ENCODE data around the gene FBXW8. TPM values are rescaled to one million over a fixed set of nuclear protein-coding genes. Genes with fewer than 3 reads are reported as not detected.

Gene FBXW8
- total RNA-seq, 1 donor from 2014 or later = 13.8 TPM

DNA sequence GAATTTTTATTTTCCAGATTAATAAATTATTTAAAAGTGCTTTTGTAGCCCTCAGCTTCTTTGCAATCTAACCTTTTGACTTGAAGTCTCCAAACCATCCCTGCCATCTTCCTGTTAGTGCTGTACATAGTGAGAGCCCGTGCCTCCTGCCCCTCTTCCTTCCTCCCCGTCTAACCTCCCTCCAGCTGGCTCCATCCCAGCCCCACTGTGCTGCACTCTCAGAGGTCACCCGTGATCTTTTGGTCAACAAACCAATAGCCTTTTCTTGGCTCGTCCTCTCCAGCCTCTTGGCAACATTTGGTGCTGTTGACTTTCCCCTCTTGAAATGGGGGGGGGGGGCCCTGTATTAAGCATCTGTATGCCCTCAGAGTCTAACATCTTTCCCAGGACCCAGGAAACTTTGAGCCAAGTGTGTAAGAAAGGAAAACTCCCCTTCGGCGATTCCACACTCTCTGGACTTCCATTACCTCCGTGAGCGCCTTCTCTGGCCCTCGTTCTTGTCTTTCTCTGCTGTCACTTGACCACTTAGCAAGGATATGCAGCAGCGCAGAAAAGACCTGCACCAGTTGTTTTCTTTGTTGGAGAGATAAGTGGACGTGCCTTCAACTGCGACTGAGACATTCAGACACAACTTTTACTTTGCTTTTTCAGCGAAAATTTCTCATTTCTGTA is 44.1 kb downstream of the FBXW8 start:
- H3K4me3 ChIP-seq = no peak overlapping the region
- intact Hi-C loops (cut with DNase I) = no loop called here

DNA sequence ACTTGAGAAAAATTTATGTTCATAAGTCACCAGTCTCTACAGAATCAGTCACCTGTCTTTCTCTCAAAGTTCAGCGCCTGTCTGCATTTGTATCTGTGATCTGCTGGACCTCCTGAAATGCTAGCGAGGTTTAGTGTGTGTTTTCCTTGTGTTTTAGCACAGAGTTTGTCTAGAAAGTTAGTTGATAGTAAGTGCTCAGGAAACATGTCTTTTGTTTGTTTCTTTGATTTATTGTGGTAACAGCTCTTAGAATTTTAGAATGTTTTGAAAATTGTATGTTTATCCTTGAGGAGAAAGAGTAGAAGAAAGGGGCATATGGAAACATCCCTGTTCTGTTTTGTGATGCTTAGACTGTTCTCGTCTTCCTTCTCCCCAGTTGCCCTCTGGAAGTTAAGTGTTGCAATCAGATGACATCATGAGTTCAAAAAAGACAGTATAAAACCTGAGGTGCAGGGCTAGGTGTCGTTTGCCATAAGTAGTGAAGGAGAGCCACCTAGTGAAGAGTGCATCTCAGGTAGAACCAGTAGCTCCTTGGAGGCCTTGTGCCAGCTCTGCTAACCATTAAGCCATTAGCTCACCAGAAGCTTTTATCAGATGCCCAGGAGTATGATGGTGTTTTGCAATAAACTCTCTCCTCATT is 44.8 kb downstream of the FBXW8 start:
- Histone ChIP-seq H3K9me3 (no peaks in the 10 kb centered on the region), H3K4me3 (no peak overlapping the region), H3K27ac (no peak overlapping the region), H3K4me1 (peaks cover 8% of the 10 kb centered on the region), H3K36me3 (no peaks in the 10 kb centered on the region), H3K27me3 (no peaks in the 10 kb centered on the region)
- intact Hi-C loops (cut with DNase I) = no loop called here
- TF ChIP-seq POLR2AphosphoS5 (IDR thresholded peaks at IDR 0.05; ENCODE audit: insufficient read depth in 1 of 2, low read depth in 1 of 2) (no peak), POLR2A (IDR thresholded peaks at IDR 0.05) (no peak)
- TF ChIP-seq, protein P1, sequence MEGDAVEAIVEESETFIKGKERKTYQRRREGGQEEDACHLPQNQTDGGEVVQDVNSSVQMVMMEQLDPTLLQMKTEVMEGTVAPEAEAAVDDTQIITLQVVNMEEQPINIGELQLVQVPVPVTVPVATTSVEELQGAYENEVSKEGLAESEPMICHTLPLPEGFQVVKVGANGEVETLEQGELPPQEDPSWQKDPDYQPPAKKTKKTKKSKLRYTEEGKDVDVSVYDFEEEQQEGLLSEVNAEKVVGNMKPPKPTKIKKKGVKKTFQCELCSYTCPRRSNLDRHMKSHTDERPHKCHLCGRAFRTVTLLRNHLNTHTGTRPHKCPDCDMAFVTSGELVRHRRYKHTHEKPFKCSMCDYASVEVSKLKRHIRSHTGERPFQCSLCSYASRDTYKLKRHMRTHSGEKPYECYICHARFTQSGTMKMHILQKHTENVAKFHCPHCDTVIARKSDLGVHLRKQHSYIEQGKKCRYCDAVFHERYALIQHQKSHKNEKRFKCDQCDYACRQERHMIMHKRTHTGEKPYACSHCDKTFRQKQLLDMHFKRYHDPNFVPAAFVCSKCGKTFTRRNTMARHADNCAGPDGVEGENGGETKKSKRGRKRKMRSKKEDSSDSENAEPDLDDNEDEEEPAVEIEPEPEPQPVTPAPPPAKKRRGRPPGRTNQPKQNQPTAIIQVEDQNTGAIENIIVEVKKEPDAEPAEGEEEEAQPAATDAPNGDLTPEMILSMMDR (IDR thresholded peaks at IDR 0.05) = peak in 1 of 3 experiments; percentile 7
- no peak for DNase-seq (ENCODE audit: extremely low spot score in 2 of 2)

More for the DNA sequence above, 44.1 kb downstream of the FBXW8 start:
- no peaks in the 10 kb centered on the region for H3K36me3 ChIP-seq
- no peak for DNase-seq (ENCODE audit: extremely low spot score in 2 of 2)
- H3K27ac ChIP-seq = no peak overlapping the region
- no peaks in the 10 kb centered on the region for H3K27me3 ChIP-seq
- H3K4me1 ChIP-seq = peaks cover 8% of the 10 kb centered on the region
- TF ChIP-seq POLR2A (IDR thresholded peaks at IDR 0.05) (no peak), POLR2AphosphoS5 (IDR thresholded peaks at IDR 0.05; ENCODE audit: insufficient read depth in 1 of 2, low read depth in 1 of 2) (no peak)
- TF ChIP-seq, protein P1 (IDR thresholded peaks at IDR 0.05) = no peak
- H3K9me3 ChIP-seq = no peaks in the 10 kb centered on the region

DNA sequence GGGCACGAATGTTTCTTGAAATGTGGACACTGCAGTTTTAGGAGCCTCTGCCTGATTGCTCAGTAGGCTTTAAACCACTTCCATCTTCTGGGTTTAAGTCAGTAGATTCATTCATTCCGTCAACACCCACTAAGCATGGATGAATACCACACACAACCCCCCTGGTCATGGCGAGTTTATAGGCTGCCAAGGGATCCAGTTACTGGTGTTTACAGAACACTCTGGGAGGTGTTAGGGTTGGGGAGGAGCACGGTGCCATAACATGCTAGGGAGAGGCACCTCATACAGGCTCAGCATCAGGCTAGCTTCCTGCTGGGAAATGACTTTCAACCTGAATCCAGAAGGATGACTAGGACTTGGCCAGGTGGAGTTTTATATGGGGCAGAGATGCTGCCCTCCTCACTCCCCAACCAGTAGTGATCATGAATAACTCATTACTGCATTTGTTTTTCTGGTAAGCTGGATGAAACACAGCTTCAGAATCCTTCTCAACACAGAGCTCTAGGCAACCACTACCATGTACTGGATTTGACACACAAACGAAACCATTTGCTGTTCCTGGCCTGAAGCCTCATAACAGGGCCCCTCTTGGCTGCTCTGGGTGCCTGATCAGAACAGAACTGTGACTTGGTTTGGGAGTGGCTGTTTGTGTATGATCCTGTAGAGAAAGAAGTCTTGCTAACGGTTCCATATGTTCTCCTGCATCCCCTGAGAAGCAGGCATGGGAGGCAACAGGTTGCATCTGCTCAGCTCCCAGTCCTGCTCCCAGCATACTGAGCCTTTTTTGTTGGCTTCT is 47.9 kb downstream of the FBXW8 start:
- Histone ChIP-seq H3K27ac (no peak overlapping the region), H3K4me1 (peaks cover 8% of the 10 kb centered on the region), H3K27me3 (no peaks in the 10 kb centered on the region), H3K4me3 (no peak overlapping the region), H3K36me3 (no peaks in the 10 kb centered on the region), H3K9me3 (no peaks in the 10 kb centered on the region)
- DNase-seq (ENCODE audit: extremely low spot score in 2 of 2) = no peak
- TF ChIP-seq, protein P1 (IDR thresholded peaks at IDR 0.05) = no peak
- no peak for TF ChIP-seq POLR2AphosphoS5 (IDR thresholded peaks at IDR 0.05; ENCODE audit: insufficient read depth in 1 of 2, low read depth in 1 of 2)
- no peak for TF ChIP-seq POLR2A (IDR thresholded peaks at IDR 0.05)
- intact Hi-C loops (cut with DNase I) = no loop called here

DNA sequence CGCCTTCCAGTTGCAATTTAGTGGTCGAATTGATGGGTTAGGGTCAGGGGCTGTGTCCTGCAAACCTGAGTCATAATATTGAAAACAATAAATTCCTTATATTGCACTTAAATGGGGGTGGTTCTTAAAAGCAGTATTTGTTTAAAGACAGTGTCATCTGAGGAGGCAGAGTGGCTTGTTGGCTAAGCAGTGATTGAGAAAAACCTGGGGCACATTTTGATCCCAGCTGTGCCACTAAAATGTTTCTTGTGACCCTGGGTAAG is 48.4 kb downstream of the FBXW8 start:
- no peak overlapping the region for H3K27ac ChIP-seq
- no peaks in the 10 kb centered on the region for H3K36me3 ChIP-seq
- intact Hi-C loops (cut with DNase I) = no loop called here
- no peaks in the 10 kb centered on the region for H3K27me3 ChIP-seq
- DNase-seq (ENCODE audit: extremely low spot score in 2 of 2) = no peak
- H3K9me3 ChIP-seq = no peaks in the 10 kb centered on the region
- no peak overlapping the region for H3K4me3 ChIP-seq
- peaks cover 8% of the 10 kb centered on the region for H3K4me1 ChIP-seq
- TF ChIP-seq POLR2A (IDR thresholded peaks at IDR 0.05) (no peak), POLR2AphosphoS5 (IDR thresholded peaks at IDR 0.05; ENCODE audit: insufficient read depth in 1 of 2, low read depth in 1 of 2) (no peak)
- TF ChIP-seq, protein P1 (IDR thresholded peaks at IDR 0.05) = no peak

Data from vagina (tissue), 2 donors.